H1 (cell line): ENCODE measurements around the gene RND2. TPM values are rescaled to one million over a fixed set of nuclear protein-coding genes. Genes with fewer than 3 reads are reported as not detected.

ENCODE experiments used
- CTCF ChIA-PET: fragments of 300-600 bp; sonication (Branson Sonifier 250); formaldehyde crosslinking; loops from one replicate; lab custom pipeline; 2021; ENCODE audit not compliant: partially characterized antibody; lab: Charles Lee
- POLR2A ChIA-PET: fragments of 300-600 bp; sonication (Branson Sonifier 250); formaldehyde crosslinking; loops from one replicate; lab custom pipeline; 2021; ENCODE audit warnings: inconsistent platforms; ENCODE audit not compliant: partially characterized antibody; lab: Charles Lee
- DNase-seq, 2 experiments: peaks; one replicate each; pipeline versions ENCODE4 v3.0.0 to v3.0.0-alpha.2; 2010 to 2022; ENCODE audit warnings: low spot score in 2 of 2, low read depth in 1 of 2, mixed read lengths in 1 of 2
- FAIRE-seq: peaks from 2 replicates; lab custom pipeline; 2011; peaks lifted over from hg19 to GRCh38; lab: Jason Lieb, UNC
- H2AFZ ChIP-seq: 2 replicates; pipeline ENCODE4 v1.8.1; 2012; ENCODE audit warnings: low read length, inconsistent platforms
- H2AK5ac ChIP-seq: 2 replicates; pipeline ENCODE4 v1.6.1; 2013; ENCODE audit warnings: low read depth, low read length
- H2BK120ac ChIP-seq: replicated peaks from 2 replicates; pipeline ENCODE3; 2013; ENCODE audit warnings: low read depth, low read length, inconsistent platforms
- H2BK12ac ChIP-seq: 2 replicates; pipeline ENCODE4 v1.6.1; 2013; ENCODE audit warnings: low read depth, low read length
- H2BK15ac ChIP-seq: 2 replicates; pipeline ENCODE4 v1.6.1; 2013; ENCODE audit warnings: low read length
- H2BK20ac ChIP-seq: 2 replicates; pipeline ENCODE4 v1.6.1; 2013; ENCODE audit warnings: low read length
- H2BK5ac ChIP-seq: 2 replicates; pipeline ENCODE4 v1.6.1; 2013; ENCODE audit warnings: low read depth, low read length
- H3K14ac ChIP-seq: 2 replicates; pipeline ENCODE4 v1.6.1; 2013; ENCODE audit warnings: inconsistent platforms; ENCODE audit not compliant: insufficient read length
- H3K18ac ChIP-seq: 2 replicates; pipeline ENCODE4 v1.6.1; 2013; ENCODE audit warnings: low read length; ENCODE audit errors: extremely low read depth
- H3K23ac ChIP-seq: 2 replicates; pipeline ENCODE4 v1.6.1; 2013; ENCODE audit warnings: inconsistent platforms; ENCODE audit not compliant: insufficient read length
- H3K23me2 ChIP-seq: 2 replicates; pipeline ENCODE4 v1.6.1; 2013; ENCODE audit warnings: low read depth, low read length
- H3K27ac ChIP-seq: 2 replicates; pipeline ENCODE4 v1.6.1; 2011; ENCODE audit warnings: low read depth, low read length, inconsistent platforms
- H3K27me3 ChIP-seq, 4 experiments: replicated peaks in 1 of 4; 1 replicate in 1 of 4; 2 replicates in 3 of 4; pipeline versions ENCODE4 v1.6.1 to v1.8.1; 2011 to 2013; ENCODE audit warnings: low read length in 3 of 4, mild to moderate bottlenecking in 3 of 4, inconsistent platforms in 2 of 4, mixed read lengths in 2 of 4, moderate library complexity in 1 of 4; ENCODE audit not compliant: control insufficient read depth in 3 of 4, insufficient read depth in 3 of 4; ENCODE audit errors: extremely low read depth in 1 of 4
- H3K36me3 ChIP-seq, 4 experiments: 2 replicates each; pipeline versions ENCODE4 v1.6.1 to v1.8.1; 2011 to 2013; ENCODE audit warnings: mild to moderate bottlenecking in 4 of 4, low read length in 3 of 4, moderate library complexity in 2 of 4, control low read depth in 1 of 4, inconsistent platforms in 1 of 4; ENCODE audit not compliant: insufficient read depth in 4 of 4, control insufficient read depth in 2 of 4
- H3K4ac ChIP-seq: replicated peaks from 2 replicates; pipeline ENCODE3; 2013; ENCODE audit warnings: low read length, low read depth, mixed read lengths, inconsistent platforms; ENCODE audit not compliant: insufficient read length
- H3K4me1 ChIP-seq, 4 experiments: replicated peaks in 1 of 4; 1 replicate in 1 of 4; 2 replicates in 3 of 4; pipeline versions ENCODE4 v1.6.1 to v1.8.1; 2011 to 2013; ENCODE audit warnings: low read length in 3 of 4, inconsistent platforms in 2 of 4, mixed read lengths in 1 of 4; ENCODE audit not compliant: insufficient read depth in 4 of 4, control insufficient read depth in 3 of 4
- H3K4me2 ChIP-seq, 2 experiments: 2 replicates each; pipeline versions ENCODE4 v1.6.1 to v1.8.1; 2011 to 2013; ENCODE audit warnings: low read depth in 2 of 2, low read length in 2 of 2, control low read depth in 1 of 2, inconsistent platforms in 1 of 2, mild to moderate bottlenecking in 1 of 2; ENCODE audit not compliant: insufficient read depth in 1 of 2
- H3K4me3 ChIP-seq, 4 experiments: fragments of 200-600, 300-600 bp in 1 of 4; sonication (generic), shearing (Covaris generic), sonication (Bioruptor Twin) in 1 of 4; 2 replicates each; pipeline versions ENCODE4 v1.5.1 to v1.8.1; 2011 to 2016; ENCODE audit warnings: low read length in 4 of 4, low read depth in 3 of 4, control low read depth in 2 of 4, inconsistent platforms in 2 of 4, mild to moderate bottlenecking in 2 of 4, mixed read lengths in 1 of 4, moderate library complexity in 1 of 4; ENCODE audit not compliant: insufficient read depth in 2 of 4; ENCODE audit errors: extremely low read depth in 1 of 4
- H3K56ac ChIP-seq: replicated peaks from 2 replicates; pipeline ENCODE3; 2013; ENCODE audit warnings: low read depth, mild to moderate bottlenecking, mixed read lengths, low read length, inconsistent platforms; ENCODE audit not compliant: insufficient read length
- H3K79me1 ChIP-seq: 2 replicates; pipeline ENCODE4 v1.6.1; 2013; ENCODE audit warnings: low read depth, low read length, control low read depth
- H3K79me2 ChIP-seq, 2 experiments: 2 replicates each; pipeline versions ENCODE4 v1.6.1 to v1.8.1; 2012 to 2013; ENCODE audit warnings: low read length in 2 of 2, mild to moderate bottlenecking in 2 of 2, inconsistent platforms in 1 of 2; ENCODE audit not compliant: insufficient read depth in 2 of 2, control insufficient read depth in 1 of 2
- H3K9ac ChIP-seq, 4 experiments: replicated peaks in 1 of 4; 1 replicate in 1 of 4; 2 replicates in 3 of 4; pipeline versions ENCODE4 v1.6.1 to v1.8.1; 2011 to 2013; ENCODE audit warnings: low read depth in 3 of 4, low read length in 3 of 4, control low read depth in 2 of 4, mild to moderate bottlenecking in 2 of 4, moderate library complexity in 2 of 4, inconsistent platforms in 1 of 4; ENCODE audit errors: extremely low read depth in 1 of 4
- H3K9me3 ChIP-seq, 2 experiments: 2 replicates each; pipeline versions ENCODE4 v1.6.1 to v1.8.1; 2012 to 2013; ENCODE audit warnings: mild to moderate bottlenecking in 2 of 2, moderate library complexity in 2 of 2, control low read depth in 1 of 2, inconsistent platforms in 1 of 2, low read depth in 1 of 2, low read length in 1 of 2, mixed read lengths in 1 of 2; ENCODE audit not compliant: insufficient read depth in 2 of 2
- H4K20me1 ChIP-seq, 2 experiments: replicated peaks in 1 of 2; 2 replicates each; pipeline versions ENCODE3 to v1.8.1; 2011 to 2013; ENCODE audit warnings: inconsistent platforms in 2 of 2, low read length in 2 of 2, mild to moderate bottlenecking in 1 of 2; ENCODE audit not compliant: insufficient read depth in 2 of 2, control insufficient read depth in 1 of 2
- H4K5ac ChIP-seq: 2 replicates; pipeline ENCODE4 v1.6.1; 2013; ENCODE audit warnings: low read length, low read depth, mixed read lengths, inconsistent platforms; ENCODE audit not compliant: insufficient read length
- H4K8ac ChIP-seq: 2 replicates; pipeline ENCODE4 v1.8.0; 2013; ENCODE audit warnings: mild to moderate bottlenecking, moderate library complexity, low read length, inconsistent platforms; ENCODE audit not compliant: insufficient read depth; ENCODE audit errors: extremely low read depth
- H4K91ac ChIP-seq: replicated peaks from 2 replicates; pipeline ENCODE3; 2013; ENCODE audit warnings: low read length, mixed read lengths, inconsistent platforms; ENCODE audit not compliant: insufficient read length
- ASH2L ChIP-seq: fragments of 200-600, 300-600 bp; sonication (generic); IDR thresholded peaks from one replicate; pipeline ENCODE4 v1.7.1; 2017; ENCODE audit warnings: low read length
- ATF3 ChIP-seq: IDR thresholded peaks from 2 replicates; pipeline ENCODE4 v1.6.1; 2011; ENCODE audit warnings: low read depth, mild to moderate bottlenecking, low read length; ENCODE audit not compliant: insufficient read depth
- CREB1 ChIP-seq: IDR thresholded peaks from 2 replicates; pipeline ENCODE4 v1.6.1; 2012; ENCODE audit warnings: inconsistent platforms
- EGR1 ChIP-seq: IDR thresholded peaks from 2 replicates; pipeline ENCODE4 v1.6.1; 2011; ENCODE audit warnings: low read depth, low read length, borderline replicate concordance
- MAX ChIP-seq: IDR thresholded peaks from 2 replicates; pipeline ENCODE4 v1.6.1; 2012; ENCODE audit warnings: inconsistent platforms
- NRF1 ChIP-seq: IDR thresholded peaks from 2 replicates; pipeline ENCODE4 v1.6.1; 2011; ENCODE audit warnings: mild to moderate bottlenecking, low read depth, low read length, improper control_type of control experiment
- RFX5 ChIP-seq: IDR thresholded peaks from 2 replicates; pipeline ENCODE4 v1.6.1; 2011; ENCODE audit warnings: low read depth, low read length, improper control_type of control experiment, borderline replicate concordance
- RXRA ChIP-seq: IDR thresholded peaks from 2 replicates; pipeline ENCODE4 v1.6.1; 2011; ENCODE audit warnings: low read depth, mild to moderate bottlenecking, low read length, moderate library complexity; ENCODE audit not compliant: insufficient read depth
- SP4 ChIP-seq: IDR thresholded peaks from 2 replicates; pipeline ENCODE4 v1.6.1; 2012; ENCODE audit warnings: low read length, inconsistent platforms
- USF2 ChIP-seq: IDR thresholded peaks from 2 replicates; pipeline ENCODE4 v1.6.1; 2011; ENCODE audit warnings: low read length, improper control_type of control experiment
- WGBS, 2 experiments: shearing (Covaris generic) in 1 of 2; methylation state at CpG; one replicate each; pipeline versions ENCODE4 v1.1.6 to v1.1.7; 2013 to 2015; ENCODE audit warnings: low lambda C conversion rate in 2 of 2, mixed read lengths in 2 of 2, inconsistent platforms in 1 of 2, low coverage in 1 of 2, missing lambda C conversion rate in 1 of 2; ENCODE audit not compliant: insufficient replicate concordance in 2 of 2, insufficient coverage in 1 of 2, insufficient read length in 1 of 2; ENCODE audit errors: extremely low coverage in 1 of 2, missing lambda C conversion rate in 1 of 2; 5-methylcytosine and 5-hydroxymethylcytosine counted together
- polyA plus RNA-seq, 7 experiments: library from polyadenylated mRNA; depleted of rRNA in 3 of 7; stranded (reverse) in 5 of 7; unstranded in 2 of 7; fragments of >200 nt in 5 of 7; fragments of 200-250 nt in 2 of 7; gene quantifications; 1 replicate in 5 of 7; 2 replicates in 1 of 7; 4 replicates in 1 of 7; pipeline versions ENCODE4 v1.2.1 to v1.2.3, GENCODE V29; 2011 to 2013; ENCODE audit warnings: missing spikeins in 2 of 7, mixed read lengths in 2 of 7
- total RNA-seq: library from RNA; stranded (reverse); fragmentation: NEBNext Ultra II Directional; extraction: Animal tissue kit (Norgen Biotek cat#: 25700); gene quantifications from 2 replicates; pipeline ENCODE4 v1.2.1, GENCODE V29; 2021

Gene RND2
- total and polyA plus RNA-seq, 2 of the 8 experiments (the other 6 are each of a cell fraction or from before 2014, with no cell fraction given), result 51.3 to 61.4 TPM

GRCh38 chr17:43018932-43019331 is 6.1 kb upstream of the RND2 start:
- no peak for DNase-seq
- Histone ChIP-seq H4K91ac (no peak overlapping the region), H3K27me3 (no peaks in the 10 kb centered on the region), H3K18ac (no peak overlapping the region), H3K23ac (no peak overlapping the region), H3K79me1 (peaks cover 17% of the 10 kb centered on the region), H2BK12ac (no peak overlapping the region), H3K56ac (no peak overlapping the region), H2AK5ac (no peak overlapping the region), H3K27ac (no peak overlapping the region), H3K14ac (no peak overlapping the region), H2BK20ac (no peak overlapping the region), H4K8ac (no peak overlapping the region), H3K4ac (no peak overlapping the region), H2BK120ac (no peak overlapping the region), H3K23me2 (peaks cover 8% of the 10 kb centered on the region; the same call in 1 of the 2 replicates), H4K5ac (no peak overlapping the region), H3K4me3 (no peak overlapping the region), H2BK5ac (no peak overlapping the region), H3K9ac (no peak overlapping the region), H3K36me3 (peaks cover 6 to 39% (median 12%) of the 10 kb centered on the region in 4 experiments; a peak in 7 of 8 replicates), H2AFZ (no peak overlapping the region), H3K4me1 (peaks cover 6 to 18% (median 12%) of the 10 kb centered on the region in 4 experiments), H3K79me2 (peaks cover 0 to 35% of the 10 kb centered on the region in 2 experiments; a peak in 3 of 4 replicates), H2BK15ac (no peak overlapping the region), H4K20me1 (peaks cover 10% of the 10 kb centered on the region in 2 experiments), H3K4me2 (no peak overlapping the region; a peak in 1 of 4 replicates), H3K9me3 (no peaks in the 10 kb centered on the region)
- POLR2A ChIA-PET, result interaction anchor here (0.6 to 10.8 kb wide), 8 partner anchors 8 to 1341 kb away, joined by 3 to 123 read pairs (median 5); partner anchors contain the start of genes IFI35, PTGES3L, RPL27 and RUNDC1
- WGBS, 2 experiments, result 91% methylated on average over 4 of the region's 4 CpGs; no CpG with 5 or more reads in 1 of the 2 experiments
- CTCF ChIA-PET, result interaction anchor here (1.0 to 1.5 kb wide), 3 partner anchors 13 to 106 kb away, joined by 3 to 4 read pairs (median 3); partner anchors contain the start of genes BRCA1 and RPL27
- no peak for FAIRE-seq
- TF ChIP-seq ATF3 (no peak), NRF1 (no peak), EGR1 (no peak), CREB1 (no peak), SP4 (no peak), RFX5 (no peak), MAX (no peak), RXRA (no peak), USF2 (no peak), ASH2L (no peak)
